Measurements from ENCODE around the gene TBC1D4. TPM values are rescaled to one million over a fixed set of nuclear protein-coding genes. Genes with fewer than 3 reads are reported as not detected.

TBC1D4 gene
- total RNA-seq, 6 experiments from 2014 or later = 7.7 to 18.6 (median 10.3) TPM

DNA sequence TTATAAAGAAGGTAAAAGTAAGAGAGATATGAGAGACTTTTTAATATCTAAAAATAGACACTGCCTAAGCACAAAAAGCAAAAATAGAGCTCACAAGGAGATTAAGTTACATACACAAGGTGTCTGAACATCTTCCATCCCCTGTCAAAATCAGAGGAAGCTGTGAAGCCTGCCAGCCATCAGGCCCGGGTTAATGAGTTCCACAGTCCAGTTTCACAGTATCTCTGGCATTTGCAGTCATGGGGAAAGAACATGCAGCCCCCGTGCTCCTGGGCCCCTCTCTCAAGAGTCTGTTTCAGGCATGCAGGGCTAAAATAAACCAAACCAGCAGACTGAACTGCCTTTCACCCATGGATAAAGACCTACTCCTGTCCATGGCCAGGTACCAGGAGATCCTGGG, 79.2 kb downstream of the TBC1D4 start:
- Histone ChIP-seq H3K9me3 (no peaks in the 10 kb centered on the region), H3K4me3 (no peak overlapping the region), H3K27ac (no peak overlapping the region), H3K36me3 (no peaks in the 10 kb centered on the region), H3K4me1 (peaks cover 0 to 7% (median 0%) of the 10 kb centered on the region in 4 donors), H3K27me3 (no peaks in the 10 kb centered on the region)
- intact Hi-C loops (cut with DNase I) = no loop called here
- ATAC-seq (peak in 2 of 4 donors; percentile 19 to 35), DNase-seq (no peak)
- 60% methylated on average over 1 of the region's 2 CpGs for WGBS (ENCODE audit: insufficient coverage, low coverage, low lambda C conversion rate, missing lambda C conversion rate)
- no peak for TF ChIP-seq POLR2A (IDR thresholded peaks at IDR 0.05)
- TF ChIP-seq, protein P1, sequence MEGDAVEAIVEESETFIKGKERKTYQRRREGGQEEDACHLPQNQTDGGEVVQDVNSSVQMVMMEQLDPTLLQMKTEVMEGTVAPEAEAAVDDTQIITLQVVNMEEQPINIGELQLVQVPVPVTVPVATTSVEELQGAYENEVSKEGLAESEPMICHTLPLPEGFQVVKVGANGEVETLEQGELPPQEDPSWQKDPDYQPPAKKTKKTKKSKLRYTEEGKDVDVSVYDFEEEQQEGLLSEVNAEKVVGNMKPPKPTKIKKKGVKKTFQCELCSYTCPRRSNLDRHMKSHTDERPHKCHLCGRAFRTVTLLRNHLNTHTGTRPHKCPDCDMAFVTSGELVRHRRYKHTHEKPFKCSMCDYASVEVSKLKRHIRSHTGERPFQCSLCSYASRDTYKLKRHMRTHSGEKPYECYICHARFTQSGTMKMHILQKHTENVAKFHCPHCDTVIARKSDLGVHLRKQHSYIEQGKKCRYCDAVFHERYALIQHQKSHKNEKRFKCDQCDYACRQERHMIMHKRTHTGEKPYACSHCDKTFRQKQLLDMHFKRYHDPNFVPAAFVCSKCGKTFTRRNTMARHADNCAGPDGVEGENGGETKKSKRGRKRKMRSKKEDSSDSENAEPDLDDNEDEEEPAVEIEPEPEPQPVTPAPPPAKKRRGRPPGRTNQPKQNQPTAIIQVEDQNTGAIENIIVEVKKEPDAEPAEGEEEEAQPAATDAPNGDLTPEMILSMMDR (IDR thresholded peaks at IDR 0.05) = no peak

DNA sequence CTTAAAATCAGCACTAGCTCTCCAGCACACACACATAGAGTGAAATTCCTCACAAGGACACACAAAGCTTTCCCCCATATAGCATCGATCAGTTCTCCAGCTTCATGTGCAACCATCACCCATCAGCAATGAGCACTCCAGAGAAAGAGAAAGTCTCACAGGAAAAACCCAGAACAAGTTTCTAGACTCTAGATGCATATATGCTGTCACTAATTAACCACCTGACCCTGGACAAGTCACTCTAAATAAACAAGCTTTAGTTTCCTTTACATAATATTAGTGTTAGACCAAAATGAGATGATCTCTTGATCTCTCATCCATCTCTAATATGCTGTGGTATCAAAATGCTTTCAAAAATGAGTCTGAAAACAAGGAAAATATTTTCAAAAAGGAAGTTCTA, 81.2 kb downstream of the TBC1D4 start:
- TF ChIP-seq, protein P1 (IDR thresholded peaks at IDR 0.05) = no peak
- TF ChIP-seq POLR2A (IDR thresholded peaks at IDR 0.05) = no peak
- no peaks in the 10 kb centered on the region for H3K9me3 ChIP-seq
- no CpG with 5 or more reads among the region's 1 CpG for WGBS (ENCODE audit: insufficient coverage, low coverage, low lambda C conversion rate, missing lambda C conversion rate)
- intact Hi-C loops (cut with DNase I) = no loop called here
- H3K4me3 ChIP-seq = no peak overlapping the region
- DNase-seq = no peak
- H3K27ac ChIP-seq = no peak overlapping the region
- peak; percentile 39 to 85 (median 54) for ATAC-seq
- no peaks in the 10 kb centered on the region for H3K36me3 ChIP-seq
- H3K4me1 ChIP-seq = peaks cover 0 to 7% (median 0%) of the 10 kb centered on the region in 4 donors
- H3K27me3 ChIP-seq = no peaks in the 10 kb centered on the region

DNA sequence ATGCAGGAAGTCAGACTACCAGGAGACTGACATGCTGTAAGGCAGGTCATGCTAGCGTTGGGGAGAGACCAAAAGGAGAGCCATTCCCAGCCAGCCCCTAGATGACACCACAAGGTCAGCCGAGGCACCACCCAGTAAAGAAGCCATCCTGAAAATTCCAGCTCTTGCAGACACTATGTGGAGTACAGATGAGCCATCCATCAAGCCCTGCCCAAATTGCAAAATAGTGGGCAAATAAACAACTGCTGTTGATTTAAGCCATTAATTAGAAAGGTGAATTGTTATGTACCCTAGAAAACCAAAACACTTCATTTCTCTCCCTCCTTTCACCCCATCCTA, 82.1 kb downstream of the TBC1D4 start:
- H3K4me3 ChIP-seq = no peak overlapping the region
- DNase-seq (no peak), ATAC-seq (peak in 3 of 4 donors; percentile 24 to 70 (median 47))
- H3K36me3 ChIP-seq = no peaks in the 10 kb centered on the region
- intact Hi-C loops (cut with DNase I) = no loop called here
- WGBS (ENCODE audit: insufficient coverage, low coverage, low lambda C conversion rate, missing lambda C conversion rate) = 60% methylated on average over 1 of the region's 2 CpGs
- H3K27me3 ChIP-seq = no peaks in the 10 kb centered on the region
- no peaks in the 10 kb centered on the region for H3K9me3 ChIP-seq
- TF ChIP-seq, protein P1 (IDR thresholded peaks at IDR 0.05) = no peak
- TF ChIP-seq POLR2A (IDR thresholded peaks at IDR 0.05) = no peak
- no peak overlapping the region for H3K27ac ChIP-seq
- peaks cover 0 to 9% (median 0%) of the 10 kb centered on the region in 4 donors for H3K4me1 ChIP-seq

DNA sequence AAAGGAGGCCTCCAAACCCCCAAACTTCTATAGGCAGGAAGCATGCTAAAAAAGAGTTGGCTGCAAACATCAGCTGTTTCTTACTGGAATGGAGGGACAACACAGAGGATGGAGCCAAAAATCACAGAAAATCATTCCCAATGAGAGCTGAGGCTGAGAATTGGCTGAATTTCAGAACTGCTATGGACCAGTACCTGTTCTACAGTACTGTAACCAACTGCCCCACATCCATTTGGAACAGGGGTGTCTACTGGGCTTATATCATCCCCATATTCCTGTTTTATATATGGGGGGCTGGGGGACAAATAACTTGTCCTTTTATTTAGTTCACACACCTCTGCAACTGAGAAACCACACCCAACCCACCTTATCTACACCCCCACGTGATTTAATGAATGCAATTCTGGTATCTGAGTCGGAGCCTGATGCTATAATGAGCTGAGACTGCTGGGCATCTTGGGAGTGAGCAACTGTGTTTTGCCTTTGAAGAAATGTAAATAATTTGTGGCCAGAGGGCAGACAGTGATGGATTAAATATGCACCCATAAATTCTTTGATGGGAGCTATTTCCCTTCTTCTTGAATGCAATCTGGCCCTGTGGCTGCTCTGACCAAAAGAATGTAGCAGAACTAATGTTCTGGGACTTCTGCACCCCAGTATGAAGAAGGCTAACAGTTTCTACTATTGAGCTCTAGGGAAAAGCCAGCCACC, 82.6 kb downstream of the TBC1D4 start:
- H3K27me3 ChIP-seq = no peaks in the 10 kb centered on the region
- 79% methylated on average over 2 of the region's 2 CpGs for WGBS (ENCODE audit: insufficient coverage, low coverage, low lambda C conversion rate, missing lambda C conversion rate)
- H3K4me1 ChIP-seq = peaks cover 0 to 13% (median 0%) of the 10 kb centered on the region in 4 donors
- TF ChIP-seq, protein P1 (IDR thresholded peaks at IDR 0.05) = no peak
- no peak for TF ChIP-seq POLR2A (IDR thresholded peaks at IDR 0.05)
- H3K36me3 ChIP-seq = no peaks in the 10 kb centered on the region
- no peak for DNase-seq
- intact Hi-C loops (cut with DNase I) = no loop called here
- H3K27ac ChIP-seq = no peak overlapping the region
- ATAC-seq = no peak
- no peak overlapping the region for H3K4me3 ChIP-seq
- H3K9me3 ChIP-seq = no peaks in the 10 kb centered on the region

All from right lobe of liver (tissue), 6 donors.